SKM-1 treated with dmso at 0.1 percent for 144 hours (cell line): ENCODE results near the gene ARHGAP26.

Experiments
- DNase-seq: peaks from one replicate; lab custom pipeline; 2025; ENCODE audit not compliant: unreplicated experiment; lab: John Stamatoyannopoulos, UW

Gene ARHGAP26

GRCh38 chr5:143130613-143131305 lies 360.6 kb downstream of the ARHGAP26 start:
- DNase-seq: no peak

- no peak for DNase-seq
These were observed 361.8 kb downstream of the ARHGAP26 start for GRCh38 chr5:143131972-143132371.

- no peak for DNase-seq
These were observed 362.6 kb downstream of the ARHGAP26 start for GRCh38 chr5:143132739-143133138.

GRCh38 chr5:143133721-143134120 lies 363.5 kb downstream of the ARHGAP26 start:
- DNase-seq: no peak

- no peak for DNase-seq
These were observed 364.1 kb downstream of the ARHGAP26 start for GRCh38 chr5:143134269-143134668.

- no peak for DNase-seq
These were observed 364.7 kb downstream of the ARHGAP26 start for GRCh38 chr5:143134900-143135299.

- no peak for DNase-seq
These were observed 365.8 kb downstream of the ARHGAP26 start for GRCh38 chr5:143135832-143136551.

GRCh38 chr5:143138839-143139238 lies 368.7 kb downstream of the ARHGAP26 start:
- no peak for DNase-seq

- DNase-seq: no peak
These were observed 369.4 kb downstream of the ARHGAP26 start for GRCh38 chr5:143139585-143139984.

- no peak for DNase-seq
These were observed 370.5 kb downstream of the ARHGAP26 start for GRCh38 chr5:143140492-143141203.

GRCh38 chr5:143141652-143142051 lies 371.5 kb downstream of the ARHGAP26 start:
- DNase-seq: peak; percentile 67

- no peak for DNase-seq
These were observed 372.6 kb downstream of the ARHGAP26 start for GRCh38 chr5:143142596-143143435.

GRCh38 chr5:143143973-143144372 lies 373.8 kb downstream of the ARHGAP26 start:
- DNase-seq: no peak

- DNase-seq: no peak
These were observed 375.3 kb downstream of the ARHGAP26 start for GRCh38 chr5:143145243-143146160.

- DNase-seq: no peak
These were observed 376.0 kb downstream of the ARHGAP26 start for GRCh38 chr5:143146161-143146560.

GRCh38 chr5:143147383-143147782 lies 377.2 kb downstream of the ARHGAP26 start:
- DNase-seq: no peak

- DNase-seq: no peak
These were observed 377.7 kb downstream of the ARHGAP26 start for GRCh38 chr5:143147902-143148301.

GRCh38 chr5:143148771-143149170 lies 378.6 kb downstream of the ARHGAP26 start:
- DNase-seq: no peak

GRCh38 chr5:143149759-143150158 lies 379.6 kb downstream of the ARHGAP26 start:
- no peak for DNase-seq
